ENCODE results near the gene SNX33. TPM values are rescaled to one million over a fixed set of nuclear protein-coding genes. Genes with fewer than 3 reads are reported as not detected.

Gene SNX33
- polyA plus RNA-seq, 2 donors, result 24.0 to 43.4 TPM

DNA sequence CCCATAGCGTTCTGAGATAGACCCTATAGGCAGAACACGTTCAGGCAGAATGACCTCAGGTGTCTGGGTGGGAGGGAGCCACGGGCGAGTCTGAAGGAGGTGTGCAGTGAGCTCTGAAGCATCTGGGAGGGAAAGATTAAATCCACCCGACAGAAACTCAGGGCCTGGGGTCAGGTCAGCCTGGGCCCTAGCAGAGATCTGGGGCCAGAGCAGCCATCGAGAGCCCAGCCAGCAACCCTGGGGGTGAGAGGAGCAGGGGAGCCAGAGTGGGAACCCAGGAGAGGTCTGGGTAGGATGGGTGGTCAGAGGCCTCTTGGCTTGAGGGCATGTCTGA lies 22.1 kb downstream of the SNX33 start:
- H3K27ac ChIP-seq (ENCODE audit: low read depth in 2 of 2, low read length in 1 of 2), result peak overlapping the region in 1 of 2 donors; percentile 93
- peaks cover 0 to 31% of the 10 kb centered on the region in 2 donors for H3K4me1 ChIP-seq (ENCODE audit: control insufficient read depth in 2 of 2, insufficient read depth in 2 of 2, low read length in 1 of 2)

DNA sequence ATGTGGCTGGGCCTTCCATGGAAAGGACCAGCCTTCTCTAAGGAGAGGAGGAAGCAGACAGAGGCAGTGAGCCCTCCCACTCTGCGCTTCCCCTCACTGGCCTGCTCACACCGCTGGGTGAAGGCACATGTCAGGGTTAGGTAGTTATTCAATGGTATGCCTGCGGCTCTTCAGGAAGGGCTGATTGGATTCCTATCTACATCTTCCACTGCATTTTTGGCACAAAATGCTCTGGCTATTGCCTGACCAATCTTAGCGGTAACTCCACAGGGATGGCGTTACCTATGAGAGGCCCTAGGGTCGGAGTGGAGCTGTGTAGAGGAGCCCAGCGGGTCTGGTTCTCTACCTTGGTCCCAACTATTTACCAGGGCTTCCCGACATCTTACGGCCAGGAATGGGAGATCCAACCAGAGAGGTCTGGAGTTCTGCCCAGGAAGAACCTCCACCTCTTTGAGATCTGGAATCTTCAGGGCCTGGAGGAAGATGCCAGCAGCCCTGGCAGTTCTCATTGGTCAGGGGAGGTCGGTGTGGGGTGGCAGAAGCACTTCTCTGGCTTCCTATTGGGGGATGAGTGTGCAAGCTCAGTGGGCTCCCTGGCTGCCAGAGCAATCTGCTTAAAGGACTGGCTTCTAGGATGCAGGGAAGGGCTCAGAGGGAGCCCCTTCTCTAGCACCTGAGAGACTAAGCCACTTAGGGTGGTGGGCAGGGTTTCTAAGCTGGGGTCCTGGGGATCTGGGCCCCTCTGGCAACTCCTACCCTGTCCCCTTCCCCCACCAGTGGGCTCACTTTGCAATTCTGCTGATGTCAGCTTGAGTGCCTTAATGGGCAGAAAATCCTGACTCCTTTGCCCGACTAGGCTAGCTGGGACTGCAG lies 24.3 kb downstream of the SNX33 start:
- peak overlapping the region in 1 of 2 donors; percentile 2 for H3K27ac ChIP-seq (ENCODE audit: low read depth in 2 of 2, low read length in 1 of 2)
- H3K4me3 ChIP-seq (ENCODE audit: low read depth in 1 of 2, low read length in 2 of 2), result no peak overlapping the region
- WGBS, 2 donors, result 75 to 79% methylated on average over 11 of the region's 11 CpGs
- peaks cover 0 to 30% of the 10 kb centered on the region in 2 donors for H3K4me1 ChIP-seq (ENCODE audit: control insufficient read depth in 2 of 2, insufficient read depth in 2 of 2, low read length in 1 of 2)
- no peaks in the 10 kb centered on the region for H3K27me3 ChIP-seq (ENCODE audit: control insufficient read depth in 1 of 2, insufficient read depth in 2 of 2, low read length in 2 of 2)
- peaks cover 0 to 5% of the 10 kb centered on the region in 2 donors for H3K36me3 ChIP-seq (ENCODE audit: control insufficient read depth in 2 of 2, insufficient read depth in 2 of 2, low read length in 1 of 2)
- no peaks in the 10 kb centered on the region for H3K9me3 ChIP-seq (ENCODE audit: control insufficient read depth in 2 of 2, insufficient read depth in 1 of 2, low read depth in 1 of 2, low read length in 1 of 2)

More for the DNA sequence above, 22.1 kb downstream of the SNX33 start:
- H3K4me3 ChIP-seq (ENCODE audit: low read depth in 1 of 2, low read length in 2 of 2), result no peak overlapping the region
- no peaks in the 10 kb centered on the region for H3K9me3 ChIP-seq (ENCODE audit: control insufficient read depth in 2 of 2, insufficient read depth in 1 of 2, low read depth in 1 of 2, low read length in 1 of 2)
- H3K27me3 ChIP-seq (ENCODE audit: control insufficient read depth in 1 of 2, insufficient read depth in 2 of 2, low read length in 2 of 2), result no peaks in the 10 kb centered on the region
- 67 to 70% methylated on average over 6 of the region's 6 CpGs for WGBS, 2 donors
- no peaks in the 10 kb centered on the region for H3K36me3 ChIP-seq (ENCODE audit: control insufficient read depth in 2 of 2, insufficient read depth in 2 of 2, low read length in 1 of 2)

- peak overlapping the region; percentile 45 to 48 for H3K27ac ChIP-seq (ENCODE audit: low read depth in 2 of 2, low read length in 1 of 2)
- WGBS, 2 donors, result 44 to 51% methylated on average over 14 of the region's 14 CpGs
These were observed 25.1 kb downstream of the SNX33 start for GRCh38 chr15:75672646-75673425.

GRCh38 chr15:75673426-75674235 lies 25.9 kb downstream of the SNX33 start:
- 67 to 74% methylated on average over 10 of the region's 10 CpGs for WGBS, 2 donors
- Histone ChIP-seq H3K27me3 (ENCODE audit: control insufficient read depth in 1 of 2, insufficient read depth in 2 of 2, low read length in 2 of 2) (no peaks in the 10 kb centered on the region), H3K9me3 (ENCODE audit: control insufficient read depth in 2 of 2, insufficient read depth in 1 of 2, low read depth in 1 of 2, low read length in 1 of 2) (no peaks in the 10 kb centered on the region), H3K4me1 (ENCODE audit: control insufficient read depth in 2 of 2, insufficient read depth in 2 of 2, low read length in 1 of 2) (peaks cover 0 to 22% of the 10 kb centered on the region in 2 donors), H3K27ac (ENCODE audit: low read depth in 2 of 2, low read length in 1 of 2) (peak overlapping the region; percentile 45 to 48), H3K36me3 (ENCODE audit: control insufficient read depth in 2 of 2, insufficient read depth in 2 of 2, low read length in 1 of 2) (peaks cover 0 to 5% of the 10 kb centered on the region in 2 donors), H3K4me3 (ENCODE audit: low read depth in 1 of 2, low read length in 2 of 2) (no peak overlapping the region)

More at GRCh38 chr15:75672646-75673425, 25.1 kb downstream of the SNX33 start:
- H3K4me3 ChIP-seq (ENCODE audit: low read depth in 1 of 2, low read length in 2 of 2), result no peak overlapping the region
- H3K27me3 ChIP-seq (ENCODE audit: control insufficient read depth in 1 of 2, insufficient read depth in 2 of 2, low read length in 2 of 2), result no peaks in the 10 kb centered on the region
- H3K4me1 ChIP-seq (ENCODE audit: control insufficient read depth in 2 of 2, insufficient read depth in 2 of 2, low read length in 1 of 2), result peaks cover 0 to 22% of the 10 kb centered on the region in 2 donors
- H3K9me3 ChIP-seq (ENCODE audit: control insufficient read depth in 2 of 2, insufficient read depth in 1 of 2, low read depth in 1 of 2, low read length in 1 of 2), result no peaks in the 10 kb centered on the region
- H3K36me3 ChIP-seq (ENCODE audit: control insufficient read depth in 2 of 2, insufficient read depth in 2 of 2, low read length in 1 of 2), result peaks cover 0 to 5% of the 10 kb centered on the region in 2 donors

- Histone ChIP-seq H3K27ac (ENCODE audit: low read depth in 2 of 2, low read length in 1 of 2) (no peak overlapping the region), H3K4me1 (ENCODE audit: control insufficient read depth in 2 of 2, insufficient read depth in 2 of 2, low read length in 1 of 2) (peaks cover 0 to 21% of the 10 kb centered on the region in 2 donors)
- 79 to 92% methylated on average over 8 of the region's 8 CpGs for WGBS, 2 donors
These were observed 26.7 kb downstream of the SNX33 start for GRCh38 chr15:75674366-75674765.

DNA sequence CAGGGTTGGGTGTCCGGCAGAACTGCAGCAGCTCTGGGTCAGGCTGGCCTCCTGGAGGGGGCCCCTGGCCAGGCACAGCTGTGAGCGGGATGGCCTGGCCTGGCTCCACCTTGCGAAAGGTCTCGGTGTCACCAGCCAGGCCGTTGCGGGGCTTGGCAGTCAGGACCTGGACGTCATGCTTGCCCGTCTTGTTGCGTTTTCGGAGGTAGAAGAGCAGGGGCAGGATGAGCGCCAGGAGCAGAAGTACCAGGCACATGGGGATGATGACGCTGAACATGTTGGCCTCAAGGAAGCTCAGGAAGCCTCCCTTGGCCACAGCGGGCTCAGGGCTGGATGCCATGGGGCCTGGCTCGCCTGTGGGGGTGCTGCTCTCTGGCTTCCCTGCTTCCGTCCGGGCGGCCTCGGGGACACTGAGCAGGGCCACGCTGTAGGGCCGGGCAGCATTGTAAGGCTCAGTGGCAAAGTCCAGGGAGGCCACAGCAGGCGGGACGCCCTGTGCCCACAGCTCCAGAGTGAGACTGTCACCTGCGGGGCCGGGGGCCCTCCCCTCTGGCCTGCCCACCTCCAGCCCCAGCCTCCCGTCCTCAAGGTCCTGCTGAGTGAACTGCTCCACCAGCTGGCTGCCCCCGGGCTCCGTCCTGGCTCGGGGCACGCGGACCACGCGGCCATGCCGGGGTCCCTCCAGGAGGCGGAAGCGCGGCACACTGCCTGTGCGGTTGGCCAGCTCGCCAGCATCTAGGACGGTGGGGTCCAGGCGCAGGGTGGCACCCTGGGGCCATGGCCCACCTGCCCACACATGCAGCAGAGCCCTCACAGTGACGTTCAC lies 28.1 kb downstream of the SNX33 start:
- no peak overlapping the region for H3K4me3 ChIP-seq (ENCODE audit: low read depth in 1 of 2, low read length in 2 of 2)
- WGBS, 2 donors, result 89 to 91% methylated on average over 41 of the region's 41 CpGs
- no peaks in the 10 kb centered on the region for H3K9me3 ChIP-seq (ENCODE audit: control insufficient read depth in 2 of 2, insufficient read depth in 1 of 2, low read depth in 1 of 2, low read length in 1 of 2)
- peaks cover 0 to 5% of the 10 kb centered on the region in 2 donors for H3K36me3 ChIP-seq (ENCODE audit: control insufficient read depth in 2 of 2, insufficient read depth in 2 of 2, low read length in 1 of 2)
- H3K4me1 ChIP-seq (ENCODE audit: control insufficient read depth in 2 of 2, insufficient read depth in 2 of 2, low read length in 1 of 2), result peaks cover 0 to 14% of the 10 kb centered on the region in 2 donors
- H3K27me3 ChIP-seq (ENCODE audit: control insufficient read depth in 1 of 2, insufficient read depth in 2 of 2, low read length in 2 of 2), result no peaks in the 10 kb centered on the region
- H3K27ac ChIP-seq (ENCODE audit: low read depth in 2 of 2, low read length in 1 of 2), result no peak overlapping the region

More at GRCh38 chr15:75674366-75674765, 26.7 kb downstream of the SNX33 start:
- Histone ChIP-seq H3K27me3 (ENCODE audit: control insufficient read depth in 1 of 2, insufficient read depth in 2 of 2, low read length in 2 of 2) (no peaks in the 10 kb centered on the region), H3K9me3 (ENCODE audit: control insufficient read depth in 2 of 2, insufficient read depth in 1 of 2, low read depth in 1 of 2, low read length in 1 of 2) (no peaks in the 10 kb centered on the region), H3K36me3 (ENCODE audit: control insufficient read depth in 2 of 2, insufficient read depth in 2 of 2, low read length in 1 of 2) (peaks cover 0 to 5% of the 10 kb centered on the region in 2 donors), H3K4me3 (ENCODE audit: low read depth in 1 of 2, low read length in 2 of 2) (no peak overlapping the region)

DNA sequence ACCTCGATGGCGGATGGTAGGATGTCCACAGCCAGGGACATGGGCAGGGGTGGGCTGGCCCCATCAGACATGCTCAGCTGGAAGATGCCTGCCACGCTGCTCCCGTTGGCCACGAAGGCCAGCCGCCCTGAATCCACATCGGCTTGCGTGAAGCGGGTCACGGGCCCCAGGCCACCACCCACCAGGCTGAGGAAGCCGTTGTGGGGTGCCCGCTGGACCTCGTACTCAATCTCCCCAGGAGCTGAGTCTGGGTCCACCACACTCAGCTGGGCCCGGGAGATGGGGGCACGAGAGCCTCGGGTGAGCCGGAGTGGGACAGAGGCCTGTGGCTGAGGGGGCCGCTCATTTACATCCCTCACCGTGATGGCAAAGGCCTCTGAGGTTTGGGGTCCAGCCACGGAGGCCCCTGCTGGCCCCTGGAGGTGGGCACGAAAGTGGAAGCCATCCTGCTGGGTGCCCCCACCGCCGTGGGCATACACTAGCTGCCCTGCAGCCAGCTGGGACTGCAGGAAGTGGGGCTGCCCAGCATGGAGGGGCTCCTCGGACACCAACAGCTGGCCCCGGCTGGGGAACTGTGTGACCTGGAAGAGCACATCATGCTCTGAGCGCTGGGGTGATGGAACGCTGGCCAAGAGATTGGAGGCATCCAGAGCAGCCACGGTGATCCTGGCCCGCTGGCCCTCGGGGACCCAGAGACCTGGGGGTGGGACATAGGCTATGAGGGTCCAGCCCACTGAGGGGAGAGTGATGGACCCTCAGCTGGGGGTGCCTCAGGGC lies 29.2 kb downstream of the SNX33 start:
- Histone ChIP-seq H3K4me1 (ENCODE audit: control insufficient read depth in 2 of 2, insufficient read depth in 2 of 2, low read length in 1 of 2) (peaks cover 0 to 11% of the 10 kb centered on the region in 2 donors), H3K27me3 (ENCODE audit: control insufficient read depth in 1 of 2, insufficient read depth in 2 of 2, low read length in 2 of 2) (no peaks in the 10 kb centered on the region), H3K27ac (ENCODE audit: low read depth in 2 of 2, low read length in 1 of 2) (no peak overlapping the region), H3K4me3 (ENCODE audit: low read depth in 1 of 2, low read length in 2 of 2) (no peak overlapping the region), H3K9me3 (ENCODE audit: control insufficient read depth in 2 of 2, insufficient read depth in 1 of 2, low read depth in 1 of 2, low read length in 1 of 2) (no peaks in the 10 kb centered on the region), H3K36me3 (ENCODE audit: control insufficient read depth in 2 of 2, insufficient read depth in 2 of 2, low read length in 1 of 2) (peaks cover 0 to 5% of the 10 kb centered on the region in 2 donors)
- 85% methylated on average over 30 of the region's 30 CpGs for WGBS, 2 donors

All from esophagus (tissue), 2 donors.